ENCODE results near the gene BACE1.
A peak's percentile ranks its signal among the peaks of the same experiment; 100 is the strongest.

DNA sequence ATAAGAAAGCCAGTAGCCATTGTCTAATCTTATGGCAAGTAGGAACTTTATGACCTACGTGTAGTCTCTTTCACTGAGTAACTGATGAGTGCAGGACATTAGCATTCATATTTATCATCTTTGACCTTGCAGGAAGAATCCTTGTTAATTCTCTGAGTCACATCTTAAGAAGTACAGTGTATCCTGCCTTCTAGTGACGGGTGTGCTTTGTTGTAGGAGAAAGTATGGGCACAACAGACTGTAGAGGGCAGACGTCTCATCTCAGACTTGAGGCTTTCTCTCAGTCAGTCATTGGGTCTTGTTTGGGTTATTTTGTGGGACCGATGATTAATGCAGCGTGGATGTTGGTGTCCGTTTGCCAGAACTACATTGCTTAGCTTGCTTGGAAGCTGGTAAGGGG, 76.8 kb downstream of the BACE1 start:
- TF ChIP-seq, protein P1, sequence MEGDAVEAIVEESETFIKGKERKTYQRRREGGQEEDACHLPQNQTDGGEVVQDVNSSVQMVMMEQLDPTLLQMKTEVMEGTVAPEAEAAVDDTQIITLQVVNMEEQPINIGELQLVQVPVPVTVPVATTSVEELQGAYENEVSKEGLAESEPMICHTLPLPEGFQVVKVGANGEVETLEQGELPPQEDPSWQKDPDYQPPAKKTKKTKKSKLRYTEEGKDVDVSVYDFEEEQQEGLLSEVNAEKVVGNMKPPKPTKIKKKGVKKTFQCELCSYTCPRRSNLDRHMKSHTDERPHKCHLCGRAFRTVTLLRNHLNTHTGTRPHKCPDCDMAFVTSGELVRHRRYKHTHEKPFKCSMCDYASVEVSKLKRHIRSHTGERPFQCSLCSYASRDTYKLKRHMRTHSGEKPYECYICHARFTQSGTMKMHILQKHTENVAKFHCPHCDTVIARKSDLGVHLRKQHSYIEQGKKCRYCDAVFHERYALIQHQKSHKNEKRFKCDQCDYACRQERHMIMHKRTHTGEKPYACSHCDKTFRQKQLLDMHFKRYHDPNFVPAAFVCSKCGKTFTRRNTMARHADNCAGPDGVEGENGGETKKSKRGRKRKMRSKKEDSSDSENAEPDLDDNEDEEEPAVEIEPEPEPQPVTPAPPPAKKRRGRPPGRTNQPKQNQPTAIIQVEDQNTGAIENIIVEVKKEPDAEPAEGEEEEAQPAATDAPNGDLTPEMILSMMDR (IDR thresholded peaks at IDR 0.05; ENCODE audit: extremely low read depth in 1 of 2, insufficient read depth in 1 of 2, low read depth in 1 of 2, low read length in 2 of 2), result peak; percentile 11 to 50
- TF ChIP-seq EZH2 (IDR thresholded peaks at IDR 0.05; ENCODE audit: borderline replicate concordance, low read depth, low read length, severe bottlenecking) (no peak), POLR2A (IDR thresholded peaks at IDR 0.05; ENCODE audit: low read depth, low read length) (no peak), POLR2AphosphoS5 (IDR thresholded peaks at IDR 0.05; ENCODE audit: insufficient read depth, low read depth, low read length) (no peak), FOS (IDR thresholded peaks at IDR 0.05; ENCODE audit: borderline replicate concordance, insufficient read depth, low read length) (peak; percentile 66), JUN (IDR thresholded peaks at IDR 0.05; ENCODE audit: borderline replicate concordance, insufficient read depth, insufficient read length, low read depth) (no peak)
- TF ChIP-seq, protein P2, sequence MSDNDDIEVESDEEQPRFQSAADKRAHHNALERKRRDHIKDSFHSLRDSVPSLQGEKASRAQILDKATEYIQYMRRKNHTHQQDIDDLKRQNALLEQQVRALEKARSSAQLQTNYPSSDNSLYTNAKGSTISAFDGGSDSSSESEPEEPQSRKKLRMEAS (IDR thresholded peaks at IDR 0.05; ENCODE audit: insufficient read depth, insufficient read length), result no peak

Measured in endothelial cell of umbilical vein (primary cell).